COR-L47 (cell line): ENCODE measurements around the gene KLK6.

Source experiments
- DNase-seq: peaks from one replicate; lab custom pipeline; 2025; lab: John Stamatoyannopoulos, UW

The KLK6 gene

DNA sequence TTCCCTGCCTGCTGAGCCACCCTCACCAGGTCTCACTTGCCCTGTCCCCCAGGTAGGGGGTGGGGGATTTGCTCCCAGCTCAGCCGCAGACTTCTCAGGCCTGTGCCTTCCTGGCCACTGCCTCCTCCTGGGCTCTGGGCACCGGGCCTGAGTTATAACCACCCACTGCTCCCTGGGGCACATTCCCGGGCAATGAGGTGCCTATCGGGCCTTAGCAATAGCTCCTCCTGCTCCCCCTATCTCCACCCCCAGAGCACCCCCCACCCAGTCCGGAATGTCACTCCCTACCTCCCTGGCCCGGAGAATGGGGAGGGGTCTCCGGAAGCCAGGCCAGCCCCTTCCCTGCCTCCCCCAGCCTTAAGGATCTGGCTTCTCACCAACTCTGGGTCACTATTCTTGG, 16.5 kb downstream of the KLK6 start, which contains the start of gene KLK5:
Gene KLK5, minus strand, starts transcription at position 129 of the 400 bp plus-strand sequence. CDS start 381 bp downstream, outside the sequence.
- no peak for DNase-seq

GRCh38 chr19:50949861-50950260, 19.5 kb downstream of the KLK6 start:
- DNase-seq: no peak

DNA sequence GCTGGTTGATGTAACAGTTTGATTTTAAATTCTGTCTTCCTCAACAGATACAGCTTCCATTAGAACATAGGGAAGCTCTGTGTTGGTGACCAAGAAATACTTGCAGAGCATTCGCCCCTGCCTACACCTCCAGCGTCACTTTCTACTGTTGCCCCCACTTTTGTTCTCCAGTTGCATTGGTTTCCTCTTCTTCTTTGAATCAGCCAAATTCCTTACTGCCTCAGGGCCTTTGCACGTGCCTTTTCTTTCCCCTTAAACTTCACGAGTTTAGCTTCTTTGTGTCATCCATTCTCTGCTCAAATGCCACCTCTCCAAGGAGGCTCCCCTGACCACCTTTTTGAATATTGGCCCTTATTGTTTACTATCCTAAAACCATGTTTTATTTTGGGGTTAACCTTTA, 22.3 kb downstream of the KLK6 start:
- no peak for DNase-seq

DNA sequence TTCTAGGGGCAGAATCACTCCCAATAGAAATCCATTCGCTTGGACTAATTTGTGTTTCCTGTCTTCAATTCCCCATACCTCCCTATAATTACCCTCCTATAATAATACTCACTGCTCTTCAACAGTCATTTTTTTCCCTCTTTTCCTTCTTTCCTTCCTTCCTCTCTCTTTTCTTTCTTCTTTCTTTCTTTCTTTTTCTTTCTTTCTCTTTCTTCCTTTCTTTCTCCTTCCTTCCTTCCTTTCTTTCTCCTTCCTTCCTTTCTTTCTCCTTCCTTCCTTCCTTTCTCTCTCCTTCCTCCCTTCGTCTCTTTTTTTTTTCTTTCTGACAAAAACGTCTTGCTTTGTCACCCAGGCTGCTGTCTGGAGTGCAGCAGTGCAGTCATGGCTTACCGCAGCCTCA, 24.6 kb downstream of the KLK6 start:
- DNase-seq: no peak

DNA sequence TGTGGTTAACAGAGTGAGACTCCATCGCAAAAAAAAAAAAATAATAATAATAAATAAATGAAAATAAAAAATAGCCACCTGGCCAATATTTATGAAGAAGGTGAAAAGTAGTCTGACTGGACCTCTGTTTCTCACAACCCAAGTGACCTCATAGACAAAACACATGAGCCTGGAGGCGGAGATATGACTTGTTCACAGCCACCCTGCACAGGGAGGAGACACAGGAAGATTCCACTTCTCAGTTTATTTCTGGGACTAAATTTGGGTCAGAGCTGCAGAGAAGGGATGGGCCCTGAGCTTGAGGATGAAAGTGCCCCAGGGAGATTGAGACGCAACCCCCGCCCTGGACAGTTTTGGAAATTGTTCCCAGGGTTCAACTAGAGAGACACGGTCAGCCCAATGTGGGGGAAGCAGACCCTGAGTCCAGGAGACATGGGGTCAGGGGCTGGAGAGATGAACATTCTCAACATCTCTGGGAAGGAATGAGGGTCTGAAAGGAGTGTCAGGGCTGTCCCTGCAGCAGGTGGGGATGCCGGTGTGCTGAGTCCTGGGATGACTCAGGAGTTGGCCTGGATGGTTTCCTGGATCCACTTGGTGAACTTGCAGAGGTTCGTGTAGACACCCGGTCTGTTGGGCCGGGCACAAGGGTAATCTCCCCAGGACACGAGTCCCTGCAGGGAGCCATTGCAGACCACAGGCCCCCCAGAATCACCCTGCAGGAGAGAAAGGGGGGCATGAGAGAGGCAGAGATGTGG, 26.1 kb downstream of the KLK6 start:
- DNase-seq: no peak

- no peak for DNase-seq
These were observed 29.8 kb downstream of the KLK6 start for GRCh38 chr19:50939596-50939995.

DNA sequence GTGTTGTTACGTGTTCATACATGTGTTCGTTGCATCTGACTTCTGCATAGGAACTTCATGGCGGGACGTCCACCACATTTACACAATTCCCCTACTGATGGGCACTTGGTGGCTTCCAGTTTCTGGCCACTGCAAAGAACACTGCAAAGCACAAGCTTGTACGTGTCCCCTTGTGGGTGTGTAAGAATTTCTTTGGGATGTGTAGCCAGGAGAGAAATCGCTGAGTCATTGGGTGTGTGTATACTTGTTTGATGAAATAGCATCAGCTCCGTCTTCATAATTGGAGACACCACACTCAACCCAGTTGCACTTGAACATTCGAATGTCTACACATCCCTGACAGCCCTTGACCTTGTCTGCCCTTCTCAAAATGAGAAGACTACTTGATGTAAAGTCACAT, 35.8 kb downstream of the KLK6 start:
- no peak for DNase-seq

GRCh38 chr19:50932690-50933083, 36.7 kb downstream of the KLK6 start:
- DNase-seq: no peak

GRCh38 chr19:50932018-50932689, 37.2 kb downstream of the KLK6 start:
- no peak for DNase-seq

GRCh38 chr19:50931023-50931422, 38.4 kb downstream of the KLK6 start:
- no peak for DNase-seq

DNA sequence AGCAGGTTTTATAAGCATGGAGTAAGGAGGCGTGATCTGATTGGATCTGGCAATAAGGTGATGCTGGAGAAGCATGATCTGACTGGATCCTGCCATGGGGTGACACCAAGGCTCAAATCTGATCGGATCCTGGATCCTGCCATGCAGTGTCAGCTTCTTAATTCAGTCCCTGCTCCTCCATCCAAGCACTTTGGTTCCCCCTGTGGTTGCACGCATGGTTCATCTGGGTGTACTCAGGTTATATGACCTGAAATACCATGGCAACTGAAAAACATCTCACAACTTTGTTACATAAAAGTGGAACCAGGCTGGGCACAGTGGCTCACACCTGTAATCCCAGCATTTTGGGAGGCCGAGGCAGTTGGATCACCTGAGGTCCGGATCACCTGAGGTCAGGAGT, 40.6 kb downstream of the KLK6 start:
- no peak for DNase-seq

GRCh38 chr19:50926144-50926543, 43.2 kb downstream of the KLK6 start:
- DNase-seq: no peak

DNA sequence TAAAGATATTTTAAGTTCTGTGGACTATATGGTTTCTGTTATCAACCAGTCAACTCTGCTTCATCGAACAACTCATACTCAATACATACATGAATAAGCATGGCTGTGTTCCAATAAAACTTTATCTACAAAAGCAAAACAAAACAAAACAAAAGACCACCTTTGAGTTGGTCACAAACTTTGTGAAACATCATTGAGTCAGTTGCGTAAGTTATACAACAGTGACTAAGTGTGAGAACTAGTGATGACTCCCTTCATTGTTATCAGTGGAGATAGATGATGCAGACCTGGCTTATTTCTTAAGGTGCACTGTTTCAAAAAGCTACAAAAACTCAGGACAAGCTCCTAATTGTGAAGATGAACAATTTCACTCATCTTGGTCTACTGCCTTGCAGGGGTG, 43.7 kb downstream of the KLK6 start:
- DNase-seq: no peak

DNA sequence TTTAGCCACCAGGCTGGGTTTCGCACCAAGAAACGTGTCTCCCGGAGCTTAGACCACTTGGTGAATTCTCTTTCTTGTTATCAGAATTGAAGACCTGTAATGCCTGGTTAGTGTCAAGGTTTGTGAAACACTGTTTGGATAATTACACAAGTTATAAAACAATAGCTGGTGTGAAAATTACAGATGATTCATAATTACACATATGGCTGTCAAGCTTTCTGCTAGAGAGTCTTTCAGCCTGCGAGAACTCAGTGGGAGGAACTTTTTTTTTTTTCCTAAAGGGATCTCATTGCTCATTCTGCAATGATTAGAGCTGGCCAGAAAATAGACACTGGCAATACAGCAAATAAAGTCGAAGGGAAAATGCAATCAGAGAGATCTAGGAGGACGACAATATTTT, 44.8 kb downstream of the KLK6 start:
- no peak for DNase-seq

- peak; percentile 86 for DNase-seq
These were observed 47.0 kb downstream of the KLK6 start for GRCh38 chr19:50922317-50922853.

GRCh38 chr19:50921426-50922316, 47.7 kb downstream of the KLK6 start:
- DNase-seq: peak; percentile 51

DNA sequence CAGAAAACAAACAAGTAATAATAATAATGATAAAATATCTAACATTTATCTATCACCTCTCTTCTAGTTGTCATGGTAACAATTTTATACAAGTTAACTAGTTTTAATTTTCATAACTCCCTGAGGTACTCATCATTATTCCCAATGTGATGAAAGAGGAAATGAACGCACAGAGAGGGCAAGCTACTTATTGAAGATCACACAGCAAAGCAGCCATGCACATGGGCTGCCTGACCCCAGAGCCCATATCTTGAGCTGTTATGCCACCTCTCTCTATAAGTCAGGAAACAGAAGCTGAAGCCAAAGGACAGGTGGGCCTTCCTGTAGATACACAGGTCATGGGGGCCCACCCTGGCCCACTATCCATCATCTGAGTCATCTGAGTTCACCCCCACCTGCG, 53.3 kb downstream of the KLK6 start:
- no peak for DNase-seq

DNA sequence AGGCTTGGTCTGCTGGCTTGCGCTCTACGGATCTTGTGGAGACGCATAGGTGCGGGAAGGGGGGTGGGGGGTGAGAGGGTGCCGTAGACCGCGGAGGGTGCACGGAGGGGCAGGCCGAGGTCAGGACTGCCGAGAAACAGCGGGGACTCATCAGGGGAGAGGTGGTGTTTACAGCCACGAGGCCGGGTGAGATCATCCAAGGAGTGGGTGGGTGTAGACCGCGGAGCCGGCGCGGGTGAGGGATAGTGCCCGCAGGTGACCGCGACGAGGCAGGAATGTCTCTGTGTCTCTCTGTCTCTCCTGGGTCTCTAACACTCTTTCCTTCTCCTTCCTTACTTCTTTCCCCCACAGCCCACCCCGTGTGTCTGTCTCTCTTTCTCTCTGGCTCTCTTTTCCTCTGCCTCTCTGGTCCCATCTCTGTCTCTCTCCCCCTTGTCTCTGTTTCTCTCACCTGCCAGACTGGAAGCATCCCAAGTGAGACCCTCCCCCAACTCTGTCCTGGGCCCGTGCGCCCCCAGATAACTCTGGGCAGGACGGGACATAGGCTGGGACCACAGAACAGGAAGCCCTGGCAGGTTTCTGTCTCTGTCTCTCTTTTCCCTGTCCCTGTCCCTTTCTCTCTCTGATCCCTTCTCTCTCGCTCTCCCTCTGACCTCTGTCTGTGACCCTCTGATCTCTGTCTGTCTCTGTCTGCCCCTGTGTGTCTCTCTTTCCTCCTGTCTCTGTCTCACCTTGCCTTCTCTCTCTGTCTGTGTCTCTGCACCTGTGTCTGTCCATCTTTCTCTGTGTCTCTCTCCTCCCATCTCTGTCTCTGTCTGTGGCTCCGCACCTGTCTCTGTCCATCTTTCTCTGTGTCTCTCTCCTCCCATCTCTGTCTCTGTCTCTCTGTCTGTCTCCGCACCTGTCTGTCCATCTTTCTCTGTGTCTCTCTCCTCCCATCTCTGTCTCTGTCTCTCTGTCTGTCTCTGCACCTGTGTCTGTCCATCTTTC, 56.4 kb downstream of the KLK6 start:
- DNase-seq: no peak

DNA sequence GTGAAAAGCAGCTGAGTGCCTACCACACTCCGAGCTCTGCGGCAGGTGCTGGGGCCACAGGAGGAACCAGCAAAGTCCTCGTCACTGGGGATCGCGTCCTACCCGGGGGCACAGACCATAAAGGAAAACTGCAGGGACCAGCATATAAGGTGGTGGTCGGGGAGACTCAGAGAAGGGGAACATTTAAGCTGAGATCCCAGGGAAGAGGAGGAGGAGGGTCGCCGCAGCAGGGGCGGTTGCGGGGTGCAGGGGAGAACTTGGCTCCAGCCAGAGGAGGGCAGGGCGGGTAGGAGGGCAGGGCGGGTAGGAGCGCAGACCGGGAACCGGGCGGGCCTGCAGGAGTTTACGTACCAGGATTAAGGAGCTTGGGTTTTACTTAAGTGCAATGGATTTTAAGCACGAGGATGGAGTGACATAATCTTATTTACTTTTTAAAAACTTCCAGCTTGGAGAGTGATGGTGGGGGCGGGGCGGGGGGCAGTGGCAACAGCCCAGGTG, 57.2 kb downstream of the KLK6 start:
- no peak for DNase-seq

GRCh38 chr19:50911206-50912101, 57.9 kb downstream of the KLK6 start, which contains the start of gene KLK4:
Gene KLK4 (minus strand): TSS chr19:50911395. CDS start chr19:50910738, 657 bp downstream.
- no peak for DNase-seq
